WTC11 (cell line): ENCODE results near the gene CCK. TPM values are rescaled to one million over a fixed set of nuclear protein-coding genes. Genes with fewer than 3 reads are reported as not detected.

Experiments
- ATAC-seq: fragments of 200-7000 bp; cut with Tn5 transposase; 2 replicates; pipeline ENCODE4 v1.10.0; 2021; ENCODE audit warnings: mild to moderate bottlenecking, moderate library complexity
- Bru-seq: library from RNA; stranded (reverse); fragments of 400-500 nt; gene quantifications from one replicate; lab custom pipeline; 2021; lab: Mats Ljungman, UMichigan
- CTCF ChIA-PET: fragments of 300-600 bp; sonication (Branson Sonifier 250); formaldehyde crosslinking; loops from one replicate; lab custom pipeline; 2021; ENCODE audit warnings: antibody characterized with exemption; lab: Charles Lee
- POLR2A ChIA-PET: fragments of 350-600 bp; sonication (Branson Sonifier 250); formaldehyde crosslinking; loops from one replicate; lab custom pipeline; 2021; ENCODE audit warnings: antibody characterized with exemption; lab: Charles Lee
- DNase-seq: peaks from one replicate; pipeline ENCODE4 v3.0.0; 2021; ENCODE audit warnings: low spot score
- H3K27ac Mint-ChIP-seq: 2 replicates; pipeline ENCODE4 v1.8.0; 2021; ENCODE audit warnings: mixed read lengths
- H3K27me3 Mint-ChIP-seq: 2 replicates; pipeline ENCODE4 v1.8.0; 2021; ENCODE audit warnings: low read depth, mild to moderate bottlenecking, moderate library complexity, mixed read lengths
- H3K36me3 Mint-ChIP-seq: 2 replicates; pipeline ENCODE4 v1.8.0; 2021; ENCODE audit warnings: mixed read lengths
- H3K4me1 Mint-ChIP-seq: 2 replicates; pipeline ENCODE4 v1.8.0; 2022; ENCODE audit warnings: mixed read lengths
- H3K4me3 Mint-ChIP-seq: 2 replicates; pipeline ENCODE4 v1.8.0; 2021; ENCODE audit warnings: mild to moderate bottlenecking, moderate library complexity, mixed read lengths
- H3K9me3 Mint-ChIP-seq: 2 replicates; pipeline ENCODE4 v1.8.0; 2021; ENCODE audit warnings: mixed read lengths
- ATF1 ChIP-seq: sonication (generic); formaldehyde crosslinking; IDR thresholded peaks from 2 replicates; pipeline ENCODE4 v1.8.1; 2023; ENCODE audit warnings: mild to moderate bottlenecking, moderate library complexity, missing genetic modification reagents
- ESRRA ChIP-seq: sonication (generic); formaldehyde crosslinking; IDR thresholded peaks from 2 replicates; pipeline ENCODE4 v1.8.1; 2022; ENCODE audit warnings: mild to moderate bottlenecking, missing genetic modification reagents, borderline replicate concordance
- FOXJ3 ChIP-seq: sonication (generic); formaldehyde crosslinking; IDR thresholded peaks from 2 replicates; pipeline ENCODE4 v1.9.0; 2021; ENCODE audit warnings: missing genetic modification reagents, mild to moderate bottlenecking, borderline replicate concordance
- OVOL2 ChIP-seq: fragments of 250-450 bp; sonication (Bioruptor Pico); IDR thresholded peaks from 2 replicates; pipeline ENCODE4 v1.9.0; 2021; ENCODE audit warnings: mild to moderate bottlenecking, borderline replicate concordance
- ZNF138 ChIP-seq: sonication (generic); formaldehyde crosslinking; conservative IDR thresholded peaks from 2 replicates; pipeline ENCODE4 v1.8.1; 2022; ENCODE audit warnings: mild to moderate bottlenecking, moderate library complexity, missing genetic modification reagents
- ZNF396 ChIP-seq: fragments of 250-450 bp; sonication (Bioruptor Pico); IDR thresholded peaks from 2 replicates; pipeline ENCODE4 v1.8.0; 2021; ENCODE audit warnings: mild to moderate bottlenecking, moderate library complexity, borderline replicate concordance
- ZNF671 ChIP-seq: fragments of 250-450 bp; sonication (Bioruptor Pico); IDR thresholded peaks from 2 replicates; pipeline ENCODE4 v1.8.0; 2021; ENCODE audit warnings: mild to moderate bottlenecking
- long read RNA-seq, 3 experiments: library from RNA in 1 of 3; library from capped mRNA in 1 of 3; library from polyadenylated mRNA in 1 of 3; unstranded in 2 of 3; stranded (forward) in 1 of 3; transcript quantifications; one replicate each; pipeline ENCODE4 v2.0.0, GENCODE V29; 2021
- total RNA-seq: library from RNA; stranded (reverse); gene quantifications from 3 replicates; pipeline ENCODE4 v1.2.3, GENCODE V29; 2021
- TF ChIP-seq, protein P1 (sequence below): sonication (generic); formaldehyde crosslinking; IDR thresholded peaks from 2 replicates; pipeline ENCODE4 v1.8.1; 2022; ENCODE audit warnings: mild to moderate bottlenecking, missing genetic modification reagents, moderate library complexity, borderline replicate concordance
- TF ChIP-seq, protein P2 (sequence below): sonication (generic); formaldehyde crosslinking; IDR thresholded peaks from 2 replicates; pipeline ENCODE4 v1.8.1; 2022; ENCODE audit warnings: low read depth, missing genetic modification reagents, borderline replicate concordance
- TF ChIP-seq, protein P3 (sequence below): sonication (generic); formaldehyde crosslinking; IDR thresholded peaks from 2 replicates; pipeline ENCODE4 v1.8.1; 2022; ENCODE audit warnings: low read depth, mild to moderate bottlenecking, moderate library complexity, missing genetic modification reagents, borderline replicate concordance
- TF ChIP-seq, protein P4 (sequence below): sonication (generic); formaldehyde crosslinking; IDR thresholded peaks from 2 replicates; pipeline ENCODE4 v1.8.1; 2022; ENCODE audit warnings: missing genetic modification reagents, borderline replicate concordance
- TF ChIP-seq, protein P5 (sequence below): sonication (generic); formaldehyde crosslinking; IDR thresholded peaks from 2 replicates; pipeline ENCODE4 v1.8.0; 2023; ENCODE audit warnings: missing genetic modification reagents, mild to moderate bottlenecking, borderline replicate concordance
- TF ChIP-seq, protein P6 (sequence below): sonication (generic); formaldehyde crosslinking; IDR thresholded peaks from 2 replicates; pipeline ENCODE4 v1.8.0; 2022; ENCODE audit warnings: missing genetic modification reagents
- TF ChIP-seq, protein P7 (sequence below): sonication (generic); formaldehyde crosslinking; IDR thresholded peaks from 2 replicates; pipeline ENCODE4 v1.8.0; 2022; ENCODE audit warnings: mild to moderate bottlenecking, missing genetic modification reagents
- TF ChIP-seq, protein P8 (sequence below): sonication (generic); formaldehyde crosslinking; IDR thresholded peaks from 2 replicates; pipeline ENCODE4 v1.8.1; 2022; ENCODE audit warnings: mild to moderate bottlenecking, moderate library complexity, missing genetic modification reagents

CCK gene, protein sequence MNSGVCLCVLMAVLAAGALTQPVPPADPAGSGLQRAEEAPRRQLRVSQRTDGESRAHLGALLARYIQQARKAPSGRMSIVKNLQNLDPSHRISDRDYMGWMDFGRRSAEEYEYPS
- total RNA-seq: 0.50 to 1.1 TPM (median 0.94 TPM) in 3 replicates
- Bru-seq, nascent RNA: percentile 23 among the genes with signal in this experiment
- long read RNA-seq, experiment 1, partial matches to known transcripts: 0 of 1 reads
- long read RNA-seq, experiment 1, other reads (novel, unspliced or antisense): 0 of 1 reads
- long read RNA-seq, experiment 2, partial matches to known transcripts: 0 of 2 reads
- long read RNA-seq, experiment 2, other reads (novel, unspliced or antisense): 0 of 2 reads
- long read RNA-seq, experiment 3, partial matches to known transcripts: 0 of 1 reads
- long read RNA-seq, experiment 3, other reads (novel, unspliced or antisense): 0 of 1 reads

DNA sequence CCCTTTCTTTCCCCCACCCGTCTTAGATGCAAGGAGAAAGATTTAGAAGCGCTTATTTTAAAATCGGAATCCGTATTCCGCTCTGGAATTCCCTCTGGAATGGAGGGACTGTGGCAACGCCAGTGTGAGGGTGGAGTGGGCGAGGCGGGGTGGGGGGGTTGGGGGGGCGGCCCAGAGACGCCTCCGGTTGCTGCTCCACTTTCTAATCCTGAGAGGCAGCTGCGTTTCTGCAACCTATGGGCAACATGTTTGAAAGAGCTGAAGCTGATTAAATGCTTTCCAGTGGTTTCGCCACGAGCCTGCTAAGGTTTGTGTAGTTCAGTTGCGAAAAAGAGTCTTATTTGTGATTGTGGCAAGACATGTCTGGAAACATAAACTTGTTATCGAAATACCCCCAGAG is at the start of gene CCK:
CCK (minus strand) TSS at position 101 of the 400 bp plus-strand sequence. CDS start 2,555 bp downstream, outside the sequence.
- no peaks in the 10 kb centered on the region for H3K36me3 Mint-ChIP-seq
- peaks cover 67% of the 10 kb centered on the region for H3K27me3 Mint-ChIP-seq
- ATAC-seq (no peak), DNase-seq (no peak)
- peaks cover 18% of the 10 kb centered on the region for H3K4me1 Mint-ChIP-seq
- ChIA-PET POLR2A (no interaction called here), CTCF (no interaction called here)
- TF ChIP-seq ZNF671 (CRISPR knock-in tag): no peak
- TF ChIP-seq, protein P1, sequence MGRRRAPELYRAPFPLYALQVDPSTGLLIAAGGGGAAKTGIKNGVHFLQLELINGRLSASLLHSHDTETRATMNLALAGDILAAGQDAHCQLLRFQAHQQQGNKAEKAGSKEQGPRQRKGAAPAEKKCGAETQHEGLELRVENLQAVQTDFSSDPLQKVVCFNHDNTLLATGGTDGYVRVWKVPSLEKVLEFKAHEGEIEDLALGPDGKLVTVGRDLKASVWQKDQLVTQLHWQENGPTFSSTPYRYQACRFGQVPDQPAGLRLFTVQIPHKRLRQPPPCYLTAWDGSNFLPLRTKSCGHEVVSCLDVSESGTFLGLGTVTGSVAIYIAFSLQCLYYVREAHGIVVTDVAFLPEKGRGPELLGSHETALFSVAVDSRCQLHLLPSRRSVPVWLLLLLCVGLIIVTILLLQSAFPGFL (CRISPR knock-in tag): no peak
- no peak within 1 kb of the TSS for H3K4me3 Mint-ChIP-seq
- H3K9me3 Mint-ChIP-seq: peaks cover 9% of the 10 kb centered on the region
- H3K27ac Mint-ChIP-seq: no peak within 1 kb of the TSS

DNA sequence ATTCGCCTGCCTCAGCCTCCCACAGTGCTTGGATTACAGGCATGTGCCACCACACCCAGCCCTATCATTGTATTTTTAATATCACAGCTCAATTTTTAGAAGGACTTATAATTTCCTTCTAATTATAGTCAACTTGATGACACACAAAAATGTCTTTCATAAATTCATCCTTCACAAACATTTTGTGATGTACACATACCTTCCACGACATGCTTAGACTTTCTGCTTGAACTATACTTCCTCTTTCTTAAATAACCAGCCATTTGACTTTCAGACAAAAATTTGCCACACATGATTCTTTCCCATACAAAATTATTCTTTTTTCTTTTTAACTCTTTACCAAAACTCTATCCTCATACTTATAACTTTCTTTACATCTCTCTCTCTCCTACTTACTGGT is 48.4 kb upstream of the CCK start:
- Mint-ChIP-seq H3K4me3 (no peak overlapping the region), H3K27ac (no peak overlapping the region), H3K4me1 (peaks cover 4% of the 10 kb centered on the region), H3K27me3 (peaks cover 16% of the 10 kb centered on the region), H3K36me3 (peaks cover 33% of the 10 kb centered on the region), H3K9me3 (peaks cover 57% of the 10 kb centered on the region)
- DNase-seq (no peak), ATAC-seq (no peak)
- ChIA-PET CTCF (no interaction called here), POLR2A (no interaction called here)
- TF ChIP-seq ATF1 (CRISPR knock-in tag) (no peak), ZNF138 (CRISPR knock-in tag) (no peak), ZNF396 (no peak), ESRRA (CRISPR knock-in tag) (no peak), ZNF671 (CRISPR knock-in tag) (no peak), OVOL2 (CRISPR knock-in tag) (no peak), FOXJ3 (CRISPR knock-in tag) (no peak)
- TF ChIP-seq, protein P2, sequence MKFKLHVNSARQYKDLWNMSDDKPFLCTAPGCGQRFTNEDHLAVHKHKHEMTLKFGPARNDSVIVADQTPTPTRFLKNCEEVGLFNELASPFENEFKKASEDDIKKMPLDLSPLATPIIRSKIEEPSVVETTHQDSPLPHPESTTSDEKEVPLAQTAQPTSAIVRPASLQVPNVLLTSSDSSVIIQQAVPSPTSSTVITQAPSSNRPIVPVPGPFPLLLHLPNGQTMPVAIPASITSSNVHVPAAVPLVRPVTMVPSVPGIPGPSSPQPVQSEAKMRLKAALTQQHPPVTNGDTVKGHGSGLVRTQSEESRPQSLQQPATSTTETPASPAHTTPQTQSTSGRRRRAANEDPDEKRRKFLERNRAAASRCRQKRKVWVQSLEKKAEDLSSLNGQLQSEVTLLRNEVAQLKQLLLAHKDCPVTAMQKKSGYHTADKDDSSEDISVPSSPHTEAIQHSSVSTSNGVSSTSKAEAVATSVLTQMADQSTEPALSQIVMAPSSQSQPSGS (CRISPR knock-in tag): no peak
- TF ChIP-seq, protein P3, sequence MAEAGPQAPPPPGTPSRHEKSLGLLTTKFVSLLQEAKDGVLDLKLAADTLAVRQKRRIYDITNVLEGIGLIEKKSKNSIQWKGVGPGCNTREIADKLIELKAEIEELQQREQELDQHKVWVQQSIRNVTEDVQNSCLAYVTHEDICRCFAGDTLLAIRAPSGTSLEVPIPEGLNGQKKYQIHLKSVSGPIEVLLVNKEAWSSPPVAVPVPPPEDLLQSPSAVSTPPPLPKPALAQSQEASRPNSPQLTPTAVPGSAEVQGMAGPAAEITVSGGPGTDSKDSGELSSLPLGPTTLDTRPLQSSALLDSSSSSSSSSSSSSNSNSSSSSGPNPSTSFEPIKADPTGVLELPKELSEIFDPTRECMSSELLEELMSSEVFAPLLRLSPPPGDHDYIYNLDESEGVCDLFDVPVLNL (CRISPR knock-in tag): no peak
- TF ChIP-seq, protein P4, sequence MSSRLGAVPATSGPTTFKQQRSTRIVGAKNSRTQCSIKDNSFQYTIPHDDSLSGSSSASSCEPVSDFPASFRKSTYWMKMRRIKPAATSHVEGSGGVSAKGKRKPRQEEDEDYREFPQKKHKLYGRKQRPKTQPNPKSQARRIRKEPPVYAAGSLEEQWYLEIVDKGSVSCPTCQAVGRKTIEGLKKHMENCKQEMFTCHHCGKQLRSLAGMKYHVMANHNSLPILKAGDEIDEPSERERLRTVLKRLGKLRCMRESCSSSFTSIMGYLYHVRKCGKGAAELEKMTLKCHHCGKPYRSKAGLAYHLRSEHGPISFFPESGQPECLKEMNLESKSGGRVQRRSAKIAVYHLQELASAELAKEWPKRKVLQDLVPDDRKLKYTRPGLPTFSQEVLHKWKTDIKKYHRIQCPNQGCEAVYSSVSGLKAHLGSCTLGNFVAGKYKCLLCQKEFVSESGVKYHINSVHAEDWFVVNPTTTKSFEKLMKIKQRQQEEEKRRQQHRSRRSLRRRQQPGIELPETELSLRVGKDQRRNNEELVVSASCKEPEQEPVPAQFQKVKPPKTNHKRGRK (CRISPR knock-in tag): no peak
- TF ChIP-seq, protein P5, sequence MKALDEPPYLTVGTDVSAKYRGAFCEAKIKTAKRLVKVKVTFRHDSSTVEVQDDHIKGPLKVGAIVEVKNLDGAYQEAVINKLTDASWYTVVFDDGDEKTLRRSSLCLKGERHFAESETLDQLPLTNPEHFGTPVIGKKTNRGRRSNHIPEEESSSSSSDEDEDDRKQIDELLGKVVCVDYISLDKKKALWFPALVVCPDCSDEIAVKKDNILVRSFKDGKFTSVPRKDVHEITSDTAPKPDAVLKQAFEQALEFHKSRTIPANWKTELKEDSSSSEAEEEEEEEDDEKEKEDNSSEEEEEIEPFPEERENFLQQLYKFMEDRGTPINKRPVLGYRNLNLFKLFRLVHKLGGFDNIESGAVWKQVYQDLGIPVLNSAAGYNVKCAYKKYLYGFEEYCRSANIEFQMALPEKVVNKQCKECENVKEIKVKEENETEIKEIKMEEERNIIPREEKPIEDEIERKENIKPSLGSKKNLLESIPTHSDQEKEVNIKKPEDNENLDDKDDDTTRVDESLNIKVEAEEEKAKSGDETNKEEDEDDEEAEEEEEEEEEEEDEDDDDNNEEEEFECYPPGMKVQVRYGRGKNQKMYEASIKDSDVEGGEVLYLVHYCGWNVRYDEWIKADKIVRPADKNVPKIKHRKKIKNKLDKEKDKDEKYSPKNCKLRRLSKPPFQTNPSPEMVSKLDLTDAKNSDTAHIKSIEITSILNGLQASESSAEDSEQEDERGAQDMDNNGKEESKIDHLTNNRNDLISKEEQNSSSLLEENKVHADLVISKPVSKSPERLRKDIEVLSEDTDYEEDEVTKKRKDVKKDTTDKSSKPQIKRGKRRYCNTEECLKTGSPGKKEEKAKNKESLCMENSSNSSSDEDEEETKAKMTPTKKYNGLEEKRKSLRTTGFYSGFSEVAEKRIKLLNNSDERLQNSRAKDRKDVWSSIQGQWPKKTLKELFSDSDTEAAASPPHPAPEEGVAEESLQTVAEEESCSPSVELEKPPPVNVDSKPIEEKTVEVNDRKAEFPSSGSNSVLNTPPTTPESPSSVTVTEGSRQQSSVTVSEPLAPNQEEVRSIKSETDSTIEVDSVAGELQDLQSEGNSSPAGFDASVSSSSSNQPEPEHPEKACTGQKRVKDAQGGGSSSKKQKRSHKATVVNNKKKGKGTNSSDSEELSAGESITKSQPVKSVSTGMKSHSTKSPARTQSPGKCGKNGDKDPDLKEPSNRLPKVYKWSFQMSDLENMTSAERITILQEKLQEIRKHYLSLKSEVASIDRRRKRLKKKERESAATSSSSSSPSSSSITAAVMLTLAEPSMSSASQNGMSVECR (CRISPR knock-in tag): no peak
- TF ChIP-seq, protein P6, sequence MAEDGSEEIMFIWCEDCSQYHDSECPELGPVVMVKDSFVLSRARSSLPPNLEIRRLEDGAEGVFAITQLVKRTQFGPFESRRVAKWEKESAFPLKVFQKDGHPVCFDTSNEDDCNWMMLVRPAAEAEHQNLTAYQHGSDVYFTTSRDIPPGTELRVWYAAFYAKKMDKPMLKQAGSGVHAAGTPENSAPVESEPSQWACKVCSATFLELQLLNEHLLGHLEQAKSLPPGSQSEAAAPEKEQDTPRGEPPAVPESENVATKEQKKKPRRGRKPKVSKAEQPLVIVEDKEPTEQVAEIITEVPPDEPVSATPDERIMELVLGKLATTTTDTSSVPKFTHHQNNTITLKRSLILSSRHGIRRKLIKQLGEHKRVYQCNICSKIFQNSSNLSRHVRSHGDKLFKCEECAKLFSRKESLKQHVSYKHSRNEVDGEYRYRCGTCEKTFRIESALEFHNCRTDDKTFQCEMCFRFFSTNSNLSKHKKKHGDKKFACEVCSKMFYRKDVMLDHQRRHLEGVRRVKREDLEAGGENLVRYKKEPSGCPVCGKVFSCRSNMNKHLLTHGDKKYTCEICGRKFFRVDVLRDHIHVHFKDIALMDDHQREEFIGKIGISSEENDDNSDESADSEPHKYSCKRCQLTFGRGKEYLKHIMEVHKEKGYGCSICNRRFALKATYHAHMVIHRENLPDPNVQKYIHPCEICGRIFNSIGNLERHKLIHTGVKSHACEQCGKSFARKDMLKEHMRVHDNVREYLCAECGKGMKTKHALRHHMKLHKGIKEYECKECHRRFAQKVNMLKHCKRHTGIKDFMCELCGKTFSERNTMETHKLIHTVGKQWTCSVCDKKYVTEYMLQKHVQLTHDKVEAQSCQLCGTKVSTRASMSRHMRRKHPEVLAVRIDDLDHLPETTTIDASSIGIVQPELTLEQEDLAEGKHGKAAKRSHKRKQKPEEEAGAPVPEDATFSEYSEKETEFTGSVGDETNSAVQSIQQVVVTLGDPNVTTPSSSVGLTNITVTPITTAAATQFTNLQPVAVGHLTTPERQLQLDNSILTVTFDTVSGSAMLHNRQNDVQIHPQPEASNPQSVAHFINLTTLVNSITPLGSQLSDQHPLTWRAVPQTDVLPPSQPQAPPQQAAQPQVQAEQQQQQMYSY (CRISPR knock-in tag): no peak
- TF ChIP-seq, protein P7, sequence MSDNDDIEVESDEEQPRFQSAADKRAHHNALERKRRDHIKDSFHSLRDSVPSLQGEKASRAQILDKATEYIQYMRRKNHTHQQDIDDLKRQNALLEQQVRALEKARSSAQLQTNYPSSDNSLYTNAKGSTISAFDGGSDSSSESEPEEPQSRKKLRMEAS (CRISPR knock-in tag): no peak
- TF ChIP-seq, protein P8, sequence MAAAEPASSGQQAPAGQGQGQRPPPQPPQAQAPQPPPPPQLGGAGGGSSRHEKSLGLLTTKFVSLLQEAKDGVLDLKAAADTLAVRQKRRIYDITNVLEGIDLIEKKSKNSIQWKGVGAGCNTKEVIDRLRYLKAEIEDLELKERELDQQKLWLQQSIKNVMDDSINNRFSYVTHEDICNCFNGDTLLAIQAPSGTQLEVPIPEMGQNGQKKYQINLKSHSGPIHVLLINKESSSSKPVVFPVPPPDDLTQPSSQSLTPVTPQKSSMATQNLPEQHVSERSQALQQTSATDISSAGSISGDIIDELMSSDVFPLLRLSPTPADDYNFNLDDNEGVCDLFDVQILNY (CRISPR knock-in tag): no peak
